NOMO-1 (cell line): ENCODE measurements around the gene ACIN1.

Source experiments
- DNase-seq, 2 experiments: peaks; one replicate each; lab custom pipeline; 2025; ENCODE audit not compliant: unreplicated experiment in 2 of 2; lab: John Stamatoyannopoulos, UW

ACIN1 gene

DNA sequence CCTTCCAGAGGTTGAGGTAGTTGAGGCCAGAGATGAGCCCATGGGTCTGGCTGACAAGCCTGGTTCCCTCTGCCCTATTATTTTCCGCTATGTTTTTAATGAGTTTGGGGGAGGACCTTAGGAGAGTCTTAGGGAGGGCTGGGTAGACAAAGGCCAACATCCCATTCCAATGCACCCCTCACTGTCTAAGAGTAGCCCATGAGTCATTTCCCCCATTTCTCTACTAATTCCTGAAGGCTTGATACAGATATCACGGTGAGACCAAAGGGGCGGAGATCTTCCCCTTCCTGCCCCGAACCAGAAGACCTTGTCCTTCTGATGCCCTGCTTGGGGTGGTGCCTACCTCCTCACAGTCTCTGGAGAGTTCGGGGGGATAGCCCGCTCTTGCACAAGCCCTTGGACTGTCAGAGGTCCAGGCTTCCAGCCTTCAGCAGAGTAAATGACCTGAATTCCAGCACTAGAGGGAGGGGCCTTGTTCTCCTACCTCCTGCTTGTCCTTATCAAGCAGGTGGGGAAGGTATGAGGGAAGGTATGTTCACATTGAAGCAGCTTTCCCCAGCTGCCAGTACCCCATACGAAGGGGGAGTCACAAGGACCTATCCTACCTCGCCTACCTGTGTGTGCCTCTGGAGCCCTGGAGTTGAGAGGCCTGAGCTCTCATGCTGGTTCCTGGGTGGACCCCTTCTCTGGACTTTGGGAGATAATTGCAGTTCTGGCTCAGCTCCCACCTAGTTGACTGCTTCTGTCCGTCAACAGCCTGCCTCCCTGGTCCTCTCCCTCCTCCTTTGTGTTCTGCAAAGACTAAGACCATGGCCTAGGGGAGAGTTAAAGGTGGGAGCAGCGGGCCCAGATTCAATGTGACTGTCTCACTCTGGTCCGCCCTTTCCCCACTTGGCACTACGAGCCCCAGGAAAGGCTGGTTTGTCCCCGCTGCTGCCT lies 49.2 kb downstream of the ACIN1 start:
- no peak for DNase-seq

DNA sequence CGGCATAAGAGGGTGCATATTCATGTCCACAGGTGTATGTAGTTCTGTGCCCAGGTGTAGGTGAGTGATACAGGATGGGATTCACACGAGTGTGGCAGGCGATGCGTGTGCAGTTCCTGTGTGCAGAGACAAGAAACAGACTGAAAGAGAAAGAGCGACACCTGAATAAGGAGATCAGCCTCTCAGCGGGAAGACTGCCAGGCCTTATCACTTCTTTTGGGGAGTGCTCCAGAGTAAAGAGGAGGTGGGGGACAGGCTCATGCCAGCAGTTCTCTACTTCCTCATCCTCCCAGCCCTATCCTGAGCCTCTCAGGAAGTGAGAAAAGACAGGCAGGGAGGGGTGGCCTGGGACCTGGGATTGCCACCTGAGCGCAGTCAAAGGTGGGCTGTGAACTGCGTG lies 50.1 kb downstream of the ACIN1 start:
- DNase-seq: no peak

DNA sequence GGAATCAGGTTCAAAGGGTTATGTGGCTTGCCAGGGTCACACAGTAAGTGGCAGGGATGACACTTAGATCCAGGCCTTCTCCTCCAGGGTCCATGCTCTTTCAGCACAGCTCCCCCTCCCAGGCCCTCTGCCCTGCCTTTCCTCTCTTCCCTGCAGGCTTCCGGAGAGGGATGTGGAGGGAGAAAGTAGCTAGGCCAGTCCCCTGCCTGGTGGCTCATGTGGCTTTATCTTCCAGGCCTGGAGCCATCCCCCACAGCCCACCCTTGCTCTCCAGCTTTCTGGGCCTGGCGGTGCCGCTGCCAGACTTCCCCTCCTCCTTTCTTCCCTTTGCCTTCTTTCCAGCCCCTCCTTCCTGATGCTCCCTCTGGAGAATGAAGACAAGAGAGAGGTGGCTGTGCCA lies 51.2 kb downstream of the ACIN1 start:
- DNase-seq: no peak

DNA sequence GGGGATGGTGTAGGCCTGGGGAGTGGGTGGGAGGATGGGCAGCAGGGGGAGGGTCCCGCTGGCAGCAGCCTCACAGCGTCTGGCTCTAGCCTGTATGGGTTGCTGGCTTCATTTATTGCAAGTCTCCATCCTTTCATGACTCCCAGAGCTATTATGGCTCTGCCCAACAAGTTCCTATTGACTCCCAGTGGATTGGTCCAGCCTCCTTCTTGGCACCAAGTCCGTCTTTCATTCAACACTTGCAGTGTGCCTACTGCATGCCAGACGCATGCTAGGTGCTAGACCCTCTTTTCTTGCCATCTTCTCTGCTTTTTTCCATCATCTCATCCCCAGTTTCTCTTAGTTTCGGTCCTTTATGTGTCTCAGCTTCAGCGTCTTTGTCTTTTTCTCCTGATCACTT lies 51.8 kb downstream of the ACIN1 start:
- no peak for DNase-seq

DNA sequence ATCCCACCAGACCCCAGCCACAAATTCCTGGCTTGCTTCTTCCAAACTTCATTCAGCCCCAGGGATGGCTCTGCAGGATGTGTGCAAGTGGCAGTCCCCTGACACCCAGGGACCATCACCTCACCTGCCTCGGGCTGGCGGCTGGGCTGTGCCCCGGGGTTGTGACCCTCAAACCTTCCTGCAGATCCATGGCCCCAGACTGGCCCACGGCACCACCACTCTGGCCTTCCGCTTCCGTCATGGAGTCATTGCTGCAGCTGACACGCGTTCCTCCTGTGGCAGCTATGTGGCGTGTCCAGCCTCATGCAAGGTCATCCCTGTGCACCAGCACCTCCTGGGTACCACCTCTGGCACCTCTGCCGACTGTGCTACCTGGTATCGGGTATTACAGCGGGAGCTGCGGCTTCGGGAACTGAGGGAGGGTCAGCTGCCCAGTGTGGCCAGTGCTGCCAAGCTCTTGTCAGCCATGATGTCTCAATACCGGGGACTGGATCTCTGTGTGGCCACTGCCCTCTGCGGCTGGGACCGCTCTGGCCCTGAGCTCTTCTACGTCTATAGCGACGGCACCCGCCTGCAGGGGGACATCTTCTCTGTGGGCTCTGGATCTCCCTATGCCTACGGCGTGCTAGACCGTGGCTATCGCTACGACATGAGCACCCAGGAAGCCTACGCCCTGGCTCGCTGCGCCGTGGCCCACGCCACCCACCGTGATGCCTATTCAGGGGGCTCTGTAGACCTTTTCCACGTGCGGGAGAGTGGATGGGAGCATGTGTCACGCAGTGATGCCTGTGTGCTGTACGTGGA lies 52.6 kb downstream of the ACIN1 start, which contains the start of gene PSMB11:
PSMB11 (plus strand) TSS at position 51 of the 804 bp plus-strand sequence; CDS start at position 65, 14 bp downstream.
- DNase-seq: no peak

DNA sequence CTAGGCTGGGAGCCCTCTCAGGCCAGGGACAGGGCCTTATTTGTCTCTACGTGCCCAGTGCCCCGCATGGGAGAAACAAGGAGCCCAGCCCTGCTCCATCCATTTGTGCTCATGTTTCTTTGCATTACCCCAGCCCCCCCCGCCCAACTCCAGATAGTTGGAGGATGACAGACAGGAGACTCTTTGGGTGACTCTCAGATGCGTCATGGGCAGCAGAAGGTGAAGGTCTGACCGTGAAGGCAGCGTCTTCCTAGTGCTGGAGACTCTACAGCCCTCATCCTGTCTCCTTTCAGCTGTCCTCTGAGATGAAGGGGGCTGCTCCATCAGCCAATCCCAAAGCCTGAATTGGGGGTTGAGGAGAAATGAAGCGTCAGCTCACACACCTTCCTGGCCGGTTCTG lies 53.2 kb downstream of the ACIN1 start:
- DNase-seq: no peak

DNA sequence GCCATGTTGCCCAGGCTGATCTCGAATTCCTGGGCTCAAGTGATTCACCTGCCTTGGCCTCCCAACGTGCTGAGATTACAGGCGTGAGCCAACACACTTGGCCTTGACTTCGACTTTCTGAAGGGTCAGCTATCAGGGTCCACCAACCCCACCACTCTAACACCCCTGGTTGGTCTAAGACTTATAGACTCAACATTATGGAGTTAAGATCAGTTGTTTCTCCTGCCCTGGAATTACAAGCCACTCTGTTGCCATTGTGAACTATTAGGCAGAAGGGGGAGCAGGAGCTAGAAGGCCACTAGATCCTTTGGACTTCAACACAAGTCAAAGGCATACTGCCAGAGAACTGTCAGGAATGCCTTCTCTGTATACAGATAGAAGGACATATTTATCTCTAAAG lies 54.8 kb downstream of the ACIN1 start:
- DNase-seq: no peak

DNA sequence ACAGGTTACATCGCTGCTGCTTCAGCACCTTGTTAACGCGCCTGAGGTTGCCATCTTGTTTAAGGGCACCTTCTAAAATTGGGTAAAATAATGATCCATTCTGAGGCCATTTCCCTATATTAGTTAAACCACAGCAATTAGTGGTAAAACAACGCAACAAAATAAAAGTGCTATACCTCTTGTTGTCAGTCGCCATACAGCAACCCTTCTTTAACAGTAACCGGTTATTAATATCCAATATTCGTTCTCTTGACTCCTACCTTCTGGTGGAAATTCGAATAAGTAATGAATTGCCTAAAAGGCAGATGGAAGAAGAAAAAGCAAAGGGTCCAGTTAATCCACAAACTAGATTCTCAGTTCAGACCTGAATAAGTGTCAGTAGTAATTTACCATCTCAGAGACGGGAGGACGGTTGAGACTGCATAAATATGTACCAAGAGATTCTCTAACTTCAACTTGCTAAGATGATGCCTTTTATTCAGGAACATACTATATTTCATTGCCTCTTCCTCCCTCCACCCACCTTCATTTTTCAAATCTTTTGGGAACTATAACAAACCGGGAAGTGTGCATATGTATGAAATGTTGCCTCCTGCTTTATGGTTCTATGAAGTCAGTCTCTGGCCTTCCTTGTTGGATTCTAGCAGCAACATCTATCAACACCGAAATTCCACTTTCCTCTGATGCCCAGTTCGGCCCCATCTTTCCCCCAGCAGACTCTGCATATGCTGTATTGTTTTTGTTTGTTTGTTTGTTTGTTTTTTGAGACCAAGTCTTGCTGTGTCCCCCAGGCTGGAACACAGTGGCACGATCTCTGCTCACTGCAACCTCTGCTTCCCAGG lies 59.4 kb downstream of the ACIN1 start:
- DNase-seq: no peak

DNA sequence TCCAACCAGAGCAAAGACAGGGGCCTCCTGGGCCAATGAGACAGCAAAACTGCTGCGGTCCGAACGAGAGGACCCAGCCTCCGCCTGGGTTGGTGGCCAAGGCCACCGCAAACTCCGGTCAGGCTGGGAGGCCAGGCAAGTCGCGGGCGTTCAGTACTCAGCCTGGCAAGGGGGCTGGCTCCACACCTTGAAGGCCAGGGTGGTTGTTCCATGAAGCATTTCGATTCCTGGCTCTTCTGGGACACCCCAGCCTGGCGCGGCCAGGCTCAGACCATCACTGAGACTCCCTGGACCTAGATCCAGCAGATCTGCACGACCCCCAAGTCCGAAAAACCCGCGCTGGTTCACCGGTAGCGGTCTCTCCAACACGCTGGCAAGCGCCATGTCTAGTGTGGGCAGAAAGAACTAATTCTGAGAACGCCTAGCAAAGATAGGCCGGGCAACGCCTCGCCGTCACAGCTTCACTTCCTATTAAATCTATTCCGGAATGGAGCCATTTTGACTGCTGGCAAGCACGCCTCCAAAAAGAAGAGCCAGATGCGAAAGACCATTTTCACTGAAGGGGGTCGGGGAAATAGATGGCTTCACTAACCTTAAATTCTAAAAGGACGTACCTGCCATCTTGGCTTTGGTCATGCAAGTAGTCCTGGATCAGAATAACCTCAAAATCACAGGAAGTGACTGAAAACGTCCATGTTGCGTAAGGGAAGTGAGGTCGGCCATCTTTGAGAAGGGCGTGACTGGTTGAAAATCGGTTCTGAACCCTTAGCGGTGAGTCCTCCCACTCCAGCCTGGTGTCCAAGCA lies 60.2 kb downstream of the ACIN1 start, which contains the start of gene PSMB5:
PSMB5 (minus strand) TSS at position 403 of the 805 bp plus-strand sequence; CDS start at position 384, 19 bp downstream.
- no peak for DNase-seq

DNA sequence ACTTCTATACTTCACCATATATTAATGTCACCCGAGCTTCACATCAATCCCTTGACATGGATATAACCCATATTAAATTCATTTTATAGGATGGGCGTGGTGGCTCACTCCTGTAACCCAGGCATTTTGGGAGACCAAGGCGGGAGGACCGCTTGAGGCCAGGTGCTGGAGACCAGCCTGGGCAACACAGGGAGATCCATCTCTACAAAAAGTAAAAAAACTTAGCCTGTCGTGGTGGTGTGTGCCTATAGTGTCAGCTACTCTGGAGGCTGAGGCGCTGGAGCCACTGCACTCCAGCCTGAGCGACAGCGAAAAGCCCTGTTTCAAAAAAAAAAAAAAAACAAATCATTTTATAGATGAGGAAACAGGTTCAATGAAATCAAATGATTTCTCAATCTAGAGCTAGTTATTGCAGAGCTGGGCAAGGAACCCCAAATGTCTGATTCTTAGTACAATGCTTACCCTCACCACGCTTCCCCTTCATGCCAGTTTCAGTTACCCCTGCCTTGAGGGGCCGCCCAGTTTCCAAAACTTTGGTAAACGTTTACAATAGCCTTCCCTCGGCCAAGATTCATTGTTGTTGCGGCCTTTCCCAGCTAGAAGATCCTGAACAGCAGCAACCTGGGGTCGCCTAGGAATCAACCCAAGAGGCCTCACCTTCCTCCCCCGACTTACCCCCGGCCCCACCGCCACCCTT lies 61.0 kb downstream of the ACIN1 start:
- no peak for DNase-seq

DNA sequence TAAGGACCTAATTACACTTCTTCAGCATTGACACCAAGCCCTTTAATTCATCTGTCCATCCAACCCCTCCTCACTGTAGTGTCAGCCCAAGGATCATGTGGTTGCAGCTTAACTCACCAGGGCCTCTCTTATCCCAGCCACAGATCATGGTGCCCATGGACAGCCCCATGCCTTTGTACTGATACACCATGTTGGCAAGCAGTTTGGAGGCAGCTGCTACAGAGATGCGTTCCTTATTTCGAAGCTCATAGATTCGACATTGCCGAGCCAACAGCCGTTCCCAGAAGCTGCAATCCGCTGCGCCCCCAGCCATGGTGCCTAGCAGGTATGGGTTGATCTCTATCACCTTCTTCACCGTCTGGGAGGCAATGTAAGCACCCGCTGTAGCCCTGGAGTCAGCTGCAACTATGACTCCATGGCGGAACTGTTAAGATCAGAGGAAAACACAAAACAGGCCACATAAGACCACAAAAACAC lies 61.6 kb downstream of the ACIN1 start:
- no peak for DNase-seq

DNA sequence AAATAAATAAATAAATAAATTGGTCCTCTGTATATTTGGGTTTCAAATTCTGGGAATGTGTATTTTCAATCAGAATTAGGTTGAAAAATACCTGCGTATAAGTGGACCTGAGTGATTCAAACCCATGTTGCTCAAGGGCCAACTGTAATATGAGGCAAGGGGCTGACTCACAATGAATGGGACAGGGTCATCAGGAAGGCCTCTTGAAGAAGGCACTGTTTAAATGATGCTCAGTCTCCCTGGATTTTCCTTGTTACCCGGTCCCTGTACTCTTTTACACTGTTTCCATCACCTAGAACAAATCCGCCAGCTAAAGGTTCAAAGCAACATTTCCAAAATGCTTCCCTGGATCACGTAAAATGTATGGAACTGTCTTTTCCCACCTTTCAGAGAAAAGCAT lies 64.0 kb downstream of the ACIN1 start:
- DNase-seq: no peak

DNA sequence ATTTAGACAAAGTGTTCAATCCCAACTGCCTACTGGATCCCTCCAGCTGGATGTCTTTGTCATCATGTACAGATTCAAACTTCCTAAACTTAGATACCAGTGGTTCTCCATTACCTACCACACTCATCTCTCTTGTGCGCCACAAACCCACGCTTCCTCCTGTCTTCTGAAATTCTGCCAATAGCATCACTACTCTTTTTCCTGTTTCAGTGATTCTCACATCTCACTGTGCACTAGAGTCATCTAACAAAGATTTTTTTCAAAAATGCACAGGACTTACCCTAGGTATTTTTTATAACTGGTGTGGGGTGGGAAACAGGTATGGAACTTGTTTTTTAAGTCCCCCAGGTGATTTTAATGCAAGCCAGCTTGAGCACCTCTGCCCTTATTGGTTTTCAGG lies 66.1 kb downstream of the ACIN1 start:
- no peak for DNase-seq

DNA sequence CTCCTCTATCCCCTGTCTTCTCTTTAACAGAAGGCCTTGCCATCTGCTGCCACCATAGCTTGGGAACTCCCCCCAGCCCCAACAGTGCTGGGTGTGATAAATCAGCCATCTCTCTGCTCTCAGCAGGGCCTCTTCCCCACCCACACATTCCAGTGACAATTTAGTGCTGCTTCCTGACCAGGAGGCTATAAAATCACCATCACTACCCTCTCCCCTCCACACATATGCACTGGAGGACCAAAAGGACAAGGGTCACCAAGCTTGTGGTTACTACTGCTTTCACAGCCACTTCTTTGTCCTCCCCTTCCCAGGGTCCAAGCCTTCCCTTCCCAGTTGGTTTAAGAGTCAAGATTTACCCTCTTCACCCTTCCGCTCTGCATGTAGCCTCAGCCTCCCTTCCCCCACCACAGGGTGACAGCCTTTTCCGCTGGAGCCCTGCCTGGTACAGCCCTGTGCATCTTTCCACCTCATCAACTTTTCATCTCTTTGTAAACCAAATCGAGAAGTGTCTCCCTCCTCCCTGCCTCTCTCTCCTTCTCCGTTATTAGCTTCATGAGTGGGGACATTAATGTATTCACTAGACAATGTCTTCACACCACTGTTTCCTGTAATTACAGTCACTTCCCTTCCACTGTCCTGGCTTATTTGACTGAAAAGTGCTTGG lies 69.7 kb downstream of the ACIN1 start:
- no peak for DNase-seq

DNA sequence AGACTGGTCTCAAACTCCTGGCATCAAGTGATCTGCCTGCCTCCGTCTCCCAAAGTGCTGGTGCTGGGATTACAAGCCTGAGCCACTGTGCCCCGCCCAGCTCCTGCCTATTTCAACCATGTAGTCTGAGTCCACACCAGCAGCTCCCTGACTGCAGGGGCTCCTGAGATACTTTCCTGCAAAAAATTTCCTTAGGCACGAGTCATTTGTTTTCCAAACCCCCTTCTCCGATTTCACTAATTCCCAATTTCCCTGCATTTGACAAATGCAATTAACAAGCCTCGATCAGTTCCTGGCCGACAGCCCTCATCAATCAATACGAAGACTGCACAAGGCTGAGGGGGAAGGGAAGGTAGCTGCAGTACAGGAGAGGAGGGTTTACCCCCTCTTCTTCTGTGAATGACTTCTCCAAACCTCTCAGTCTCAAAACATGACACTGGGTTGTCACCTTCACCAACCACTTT lies 70.3 kb downstream of the ACIN1 start:
- no peak for DNase-seq

DNA sequence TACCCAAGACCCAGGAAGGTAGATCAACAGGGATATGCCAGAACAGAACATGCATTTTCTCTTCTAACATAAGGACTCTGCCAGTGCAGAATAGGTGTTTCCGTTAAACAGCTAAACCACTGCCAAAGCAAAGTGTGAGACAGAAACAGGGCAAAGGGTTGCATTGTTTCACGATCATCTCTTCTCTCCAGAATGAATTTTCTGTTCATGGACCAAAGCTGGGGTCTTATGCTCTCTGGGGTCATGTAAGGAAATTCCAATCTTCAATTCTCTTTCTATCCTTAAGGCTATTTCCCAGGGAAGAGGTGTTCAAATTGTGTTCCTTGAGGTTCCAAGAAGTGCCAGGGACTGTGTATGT lies 71.2 kb downstream of the ACIN1 start:
- no peak for DNase-seq

DNA sequence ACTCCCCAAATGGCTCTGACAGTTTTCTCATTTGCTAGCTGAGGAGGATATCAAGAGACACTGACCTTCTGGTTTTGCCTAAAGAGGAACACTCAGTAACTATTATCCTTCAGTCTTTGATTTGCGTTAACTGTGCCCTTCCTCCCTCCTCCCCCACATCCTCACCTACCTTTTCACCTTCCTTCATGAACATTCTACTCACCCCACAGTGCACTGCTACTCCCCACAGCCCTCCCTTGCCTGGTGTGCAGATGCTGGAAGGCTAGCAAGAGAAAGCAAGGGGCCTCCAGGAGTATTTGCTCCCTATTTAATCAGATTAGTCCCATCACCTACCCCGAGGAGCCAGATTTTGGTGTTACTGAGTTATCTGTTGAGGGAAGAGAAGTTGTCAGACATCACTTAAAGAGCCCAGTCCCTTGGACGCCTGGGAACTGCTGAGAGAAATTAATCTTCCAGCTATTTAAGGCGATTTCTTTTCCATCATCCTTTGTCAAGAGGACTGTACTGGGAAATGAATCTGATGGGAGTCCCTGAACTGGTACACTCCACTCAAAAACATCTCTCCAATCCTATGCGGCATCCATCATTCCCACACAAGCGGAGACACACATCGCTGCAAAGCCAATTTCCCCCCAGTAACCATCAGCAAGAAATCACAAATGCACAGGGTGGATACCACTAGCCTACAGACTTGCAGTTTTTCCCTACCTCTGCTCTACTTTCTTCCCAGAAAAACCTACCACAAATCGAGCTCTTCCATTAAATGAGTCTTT lies 71.7 kb downstream of the ACIN1 start:
- DNase-seq: no peak

DNA sequence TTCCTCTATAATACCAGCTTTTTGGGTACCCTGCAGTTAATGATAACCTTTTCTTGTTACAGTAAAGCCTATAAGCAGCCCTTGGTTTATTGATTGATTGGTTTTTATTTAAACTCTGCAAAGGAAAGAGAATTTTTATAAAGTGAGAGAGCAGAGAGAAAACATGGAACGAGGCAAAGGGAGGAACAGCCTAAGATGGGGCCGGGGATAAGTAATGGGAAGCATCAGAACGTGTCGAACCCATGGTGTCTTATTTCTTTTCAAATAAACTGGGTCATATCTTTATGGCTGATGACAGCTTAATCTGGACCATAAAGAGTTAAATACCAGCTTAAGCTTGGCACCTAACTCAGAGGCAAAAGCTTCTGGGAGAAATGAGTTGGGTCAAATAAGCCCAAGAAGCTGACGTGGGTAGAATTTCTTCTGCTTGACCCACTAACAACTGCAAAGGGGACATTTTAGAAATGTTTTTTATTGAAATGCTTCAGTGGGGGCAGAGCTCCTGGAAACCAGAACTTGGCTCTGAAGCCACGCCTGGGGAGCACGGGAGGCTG lies 73.0 kb downstream of the ACIN1 start:
- DNase-seq: no peak
